Smooth muscle cell (in vitro differentiated cells): ENCODE measurements around the gene NEDD8. TPM values are rescaled to one million over a fixed set of nuclear protein-coding genes. Genes with fewer than 3 reads are reported as not detected.

Experiments used
- DNase-seq: peaks from one replicate; lab custom pipeline; 2025; ENCODE audit not compliant: unreplicated experiment; lab: John Stamatoyannopoulos, UW
- H2AFZ ChIP-seq: fragments of 200-600 bp; sonication (generic); 2 replicates; pipeline ENCODE4 v1.6.0; 2016; ENCODE audit warnings: antibody characterized with exemption, low read depth, mild to moderate bottlenecking
- H3F3A ChIP-seq: fragments of 200-600 bp; sonication (generic); 2 replicates; pipeline ENCODE4 v1.6.0; 2017; ENCODE audit warnings: antibody characterized with exemption, low read depth
- H3K27ac ChIP-seq: fragments of 200-600 bp; sonication (generic); 2 replicates; pipeline ENCODE4 v1.5.1; 2016; ENCODE audit warnings: low read depth, mild to moderate bottlenecking
- H3K27me3 ChIP-seq: fragments of 200-600 bp; sonication (generic); 2 replicates; pipeline ENCODE4 v1.6.1; 2016; ENCODE audit warnings: low read depth, mild to moderate bottlenecking
- H3K36me3 ChIP-seq: fragments of 200-600 bp; sonication (generic); 2 replicates; pipeline ENCODE4 v1.5.1; 2016; ENCODE audit warnings: low read depth
- H3K4me1 ChIP-seq: fragments of 200-600 bp; sonication (generic); 2 replicates; pipeline ENCODE4 v1.5.1; 2016; ENCODE audit warnings: low read depth
- H3K4me2 ChIP-seq: fragments of 200-600 bp; sonication (generic); 2 replicates; pipeline ENCODE4 v1.6.0; 2016; ENCODE audit warnings: mild to moderate bottlenecking
- H3K4me3 ChIP-seq: fragments of 200-600 bp; sonication (generic); 2 replicates; pipeline ENCODE4 v1.5.1; 2016; ENCODE audit warnings: mild to moderate bottlenecking
- H3K79me2 ChIP-seq: fragments of 200-600 bp; sonication (generic); 2 replicates; pipeline ENCODE4 v1.6.0; 2016; ENCODE audit warnings: low read depth, mild to moderate bottlenecking
- H3K9ac ChIP-seq: fragments of 200-600 bp; sonication (generic); 2 replicates; pipeline ENCODE4 v1.6.0; 2016; ENCODE audit warnings: low read depth
- H3K9me3 ChIP-seq: fragments of 200-600 bp; sonication (generic); replicated peaks from 2 replicates; pipeline ENCODE4 v1.5.1; 2016; ENCODE audit warnings: low read depth
- H4K20me1 ChIP-seq: fragments of 200-600 bp; sonication (generic); 2 replicates; pipeline ENCODE4 v1.6.0; 2016; ENCODE audit warnings: low read depth
- WGBS: methylation state at CpG from one replicate; pipeline ENCODE4 v1.1.7; 2016; ENCODE audit warnings: low lambda C conversion rate; 5-methylcytosine and 5-hydroxymethylcytosine counted together
- polyA plus RNA-seq: library from polyadenylated mRNA; unstranded; fragments of >200 nt; fragmentation: Nextera tagmentation; extraction: Ambion mirVana; gene quantifications from 2 replicates; pipeline ENCODE4 v1.2.1, GENCODE V29; 2016
- total RNA-seq: library from RNA; depleted of rRNA; stranded (reverse); fragments of >200 nt; gene quantifications from 2 replicates; pipeline ENCODE4 v1.2.3, GENCODE V29; 2014
- TF ChIP-seq, protein P1 (sequence below): fragments of 200-600 bp; sonication (generic); IDR thresholded peaks from 2 replicates; pipeline ENCODE4 v1.5.1; 2017; ENCODE audit warnings: borderline replicate concordance, mild to moderate bottlenecking, antibody characterized with exemption; ENCODE audit not compliant: insufficient read depth, poor library complexity, severe bottlenecking

Gene NEDD8
- total and polyA plus RNA-seq, 2 experiments from 2014 or later = 211 to 375 TPM

GRCh38 chr14:24181371-24182077 lies 50.6 kb downstream of the NEDD8 start:
- Histone ChIP-seq H3K4me2 (no peak overlapping the region), H3K9me3 (no peaks in the 10 kb centered on the region), H3K27me3 (no peaks in the 10 kb centered on the region), H2AFZ (no peak overlapping the region), H4K20me1 (no peaks in the 10 kb centered on the region), H3K36me3 (no peaks in the 10 kb centered on the region), H3F3A (no peaks in the 10 kb centered on the region), H3K27ac (no peak overlapping the region), H3K9ac (no peak overlapping the region), H3K4me1 (no peaks in the 10 kb centered on the region), H3K4me3 (no peak overlapping the region), H3K79me2 (no peaks in the 10 kb centered on the region)
- TF ChIP-seq, protein P1, sequence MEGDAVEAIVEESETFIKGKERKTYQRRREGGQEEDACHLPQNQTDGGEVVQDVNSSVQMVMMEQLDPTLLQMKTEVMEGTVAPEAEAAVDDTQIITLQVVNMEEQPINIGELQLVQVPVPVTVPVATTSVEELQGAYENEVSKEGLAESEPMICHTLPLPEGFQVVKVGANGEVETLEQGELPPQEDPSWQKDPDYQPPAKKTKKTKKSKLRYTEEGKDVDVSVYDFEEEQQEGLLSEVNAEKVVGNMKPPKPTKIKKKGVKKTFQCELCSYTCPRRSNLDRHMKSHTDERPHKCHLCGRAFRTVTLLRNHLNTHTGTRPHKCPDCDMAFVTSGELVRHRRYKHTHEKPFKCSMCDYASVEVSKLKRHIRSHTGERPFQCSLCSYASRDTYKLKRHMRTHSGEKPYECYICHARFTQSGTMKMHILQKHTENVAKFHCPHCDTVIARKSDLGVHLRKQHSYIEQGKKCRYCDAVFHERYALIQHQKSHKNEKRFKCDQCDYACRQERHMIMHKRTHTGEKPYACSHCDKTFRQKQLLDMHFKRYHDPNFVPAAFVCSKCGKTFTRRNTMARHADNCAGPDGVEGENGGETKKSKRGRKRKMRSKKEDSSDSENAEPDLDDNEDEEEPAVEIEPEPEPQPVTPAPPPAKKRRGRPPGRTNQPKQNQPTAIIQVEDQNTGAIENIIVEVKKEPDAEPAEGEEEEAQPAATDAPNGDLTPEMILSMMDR = no peak
- no peak for DNase-seq
- WGBS = 97% methylated on average over 19 of the region's 19 CpGs

GRCh38 chr14:24179961-24180796 lies 52.0 kb downstream of the NEDD8 start:
- no peak overlapping the region for H3K27ac ChIP-seq
- 92% methylated on average over 18 of the region's 18 CpGs for WGBS
- no peak overlapping the region for H3K9ac ChIP-seq
- H3K9me3 ChIP-seq = no peaks in the 10 kb centered on the region
- no peaks in the 10 kb centered on the region for H3F3A ChIP-seq
- H3K4me1 ChIP-seq = no peaks in the 10 kb centered on the region
- no peak overlapping the region for H3K4me3 ChIP-seq
- no peaks in the 10 kb centered on the region for H3K27me3 ChIP-seq
- H2AFZ ChIP-seq = no peak overlapping the region
- no peaks in the 10 kb centered on the region for H4K20me1 ChIP-seq
- TF ChIP-seq, protein P1 = no peak
- H3K79me2 ChIP-seq = no peaks in the 10 kb centered on the region
- H3K36me3 ChIP-seq = no peaks in the 10 kb centered on the region
- no peak overlapping the region for H3K4me2 ChIP-seq
- no peak for DNase-seq

DNA sequence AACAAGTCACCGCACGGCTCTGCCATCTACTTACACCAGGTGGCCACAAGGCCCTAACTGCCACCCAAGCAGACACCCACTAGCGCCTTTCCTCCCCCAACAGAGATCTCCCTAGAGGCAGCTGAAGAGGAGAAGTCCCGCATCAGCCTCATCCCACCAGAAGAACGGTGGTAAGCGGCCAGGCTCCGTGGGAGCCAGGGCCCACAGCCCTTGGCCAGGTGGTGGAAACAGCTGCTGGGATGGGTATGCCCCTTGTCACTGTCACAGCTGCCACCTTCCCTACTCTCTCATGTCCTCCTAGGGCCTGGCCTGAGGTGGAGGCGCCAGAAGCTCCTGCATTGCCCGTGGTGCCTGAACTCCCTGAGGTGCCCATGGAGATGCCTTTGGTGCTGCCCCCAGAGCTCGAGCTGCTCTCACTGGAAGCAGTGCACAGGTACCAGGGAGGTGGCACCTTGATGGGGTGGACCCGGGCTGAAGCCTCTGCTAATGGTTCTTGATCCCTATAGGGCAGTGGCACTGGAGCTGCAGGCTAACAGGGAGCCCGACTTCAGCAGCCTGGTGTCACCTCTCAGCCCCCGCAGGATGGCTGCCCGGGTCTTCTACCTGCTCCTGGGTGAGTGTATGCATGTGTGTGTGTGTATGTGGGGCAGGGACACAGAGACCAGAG lies 52.7 kb downstream of the NEDD8 start:
- TF ChIP-seq, protein P1 = no peak
- Histone ChIP-seq H3K9me3 (no peaks in the 10 kb centered on the region), H3K36me3 (no peaks in the 10 kb centered on the region), H2AFZ (no peak overlapping the region), H3K4me1 (no peaks in the 10 kb centered on the region), H3K9ac (no peak overlapping the region), H4K20me1 (no peaks in the 10 kb centered on the region), H3F3A (no peaks in the 10 kb centered on the region), H3K27me3 (no peaks in the 10 kb centered on the region), H3K4me3 (no peak overlapping the region), H3K79me2 (no peaks in the 10 kb centered on the region), H3K27ac (no peak overlapping the region), H3K4me2 (no peak overlapping the region)
- 97% methylated on average over 14 of the region's 14 CpGs for WGBS
- DNase-seq = no peak
